HG02610 (cell line): ENCODE measurements around the gene DTWD1.
"Not testable (repeated sequence)": the region's sequence is repeated elsewhere in the genome, so short reads cannot be mapped to it uniquely, and the experiment has no call there.

Source experiments
- ATAC-seq: cut with Tn5 transposase; IDR thresholded peaks from one replicate; pipeline ENCODE4 v1.9.1; 2021; ENCODE audit warnings: mild to moderate bottlenecking, moderate library complexity; ENCODE audit not compliant: unreplicated experiment

Gene DTWD1, protein sequence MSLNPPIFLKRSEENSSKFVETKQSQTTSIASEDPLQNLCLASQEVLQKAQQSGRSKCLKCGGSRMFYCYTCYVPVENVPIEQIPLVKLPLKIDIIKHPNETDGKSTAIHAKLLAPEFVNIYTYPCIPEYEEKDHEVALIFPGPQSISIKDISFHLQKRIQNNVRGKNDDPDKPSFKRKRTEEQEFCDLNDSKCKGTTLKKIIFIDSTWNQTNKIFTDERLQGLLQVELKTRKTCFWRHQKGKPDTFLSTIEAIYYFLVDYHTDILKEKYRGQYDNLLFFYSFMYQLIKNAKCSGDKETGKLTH

GRCh38 chr15:49620658-49621368 is at the start of gene DTWD1, which contains the start of gene FAM227B:
TSS of gene DTWD1 (plus strand) at chr15:49621048. CDS start at chr15:49625168, 4,120 bp downstream.
TSS of gene FAM227B (minus strand) at chr15:49620818. CDS start at chr15:49615171, 5,647 bp downstream.
- peak; percentile 99 for ATAC-seq

GRCh38 chr15:49573421-49573820 is 47.4 kb upstream of the DTWD1 start:
- ATAC-seq = no peak

DNA sequence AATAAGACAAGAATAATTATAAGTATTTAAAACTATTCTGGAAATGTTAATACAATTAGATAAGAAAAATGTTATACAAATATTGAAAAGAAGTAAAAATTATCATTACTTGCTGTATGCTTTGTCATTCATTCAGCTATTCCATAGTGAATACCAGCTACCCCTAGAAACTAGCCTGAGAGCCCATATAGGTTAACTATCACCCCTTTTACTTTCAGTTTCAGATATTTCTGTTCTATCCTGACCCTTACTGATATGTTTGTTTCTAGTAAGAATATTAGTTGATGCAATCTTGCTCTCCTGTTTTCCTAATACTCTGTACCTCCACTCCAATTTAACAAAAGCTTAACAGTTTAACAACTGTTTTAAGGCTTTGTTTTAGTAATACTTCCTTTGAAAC is 31.8 kb upstream of the DTWD1 start:
- peak; percentile 76 for ATAC-seq

GRCh38 chr15:49592829-49593316 is 28.0 kb upstream of the DTWD1 start:
- ATAC-seq = not testable (repeated sequence)

GRCh38 chr15:49604625-49605409 is 16.0 kb upstream of the DTWD1 start:
- ATAC-seq = no peak

- ATAC-seq = no peak
Observed at GRCh38 chr15:49605588-49605987, 15.3 kb upstream of the DTWD1 start.

DNA sequence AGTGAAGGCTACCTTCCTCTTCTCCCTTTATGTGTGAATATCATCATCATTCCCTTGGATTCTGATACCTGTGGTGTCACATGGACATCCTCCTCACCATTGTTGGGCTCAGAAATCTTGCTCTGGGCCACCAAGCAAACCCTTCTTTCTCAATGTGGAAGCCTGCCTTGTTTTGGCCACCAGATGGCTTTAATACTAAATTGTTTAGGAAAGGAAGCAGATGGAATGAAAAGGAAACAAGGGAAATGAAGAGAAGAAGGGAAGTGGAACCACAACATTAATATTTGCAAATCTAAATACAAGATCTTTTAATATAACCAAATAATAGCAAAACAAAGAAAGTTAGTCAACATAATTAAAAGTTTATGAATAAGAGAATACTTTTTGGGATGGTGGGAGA is 14.3 kb upstream of the DTWD1 start:
- no peak for ATAC-seq

DNA sequence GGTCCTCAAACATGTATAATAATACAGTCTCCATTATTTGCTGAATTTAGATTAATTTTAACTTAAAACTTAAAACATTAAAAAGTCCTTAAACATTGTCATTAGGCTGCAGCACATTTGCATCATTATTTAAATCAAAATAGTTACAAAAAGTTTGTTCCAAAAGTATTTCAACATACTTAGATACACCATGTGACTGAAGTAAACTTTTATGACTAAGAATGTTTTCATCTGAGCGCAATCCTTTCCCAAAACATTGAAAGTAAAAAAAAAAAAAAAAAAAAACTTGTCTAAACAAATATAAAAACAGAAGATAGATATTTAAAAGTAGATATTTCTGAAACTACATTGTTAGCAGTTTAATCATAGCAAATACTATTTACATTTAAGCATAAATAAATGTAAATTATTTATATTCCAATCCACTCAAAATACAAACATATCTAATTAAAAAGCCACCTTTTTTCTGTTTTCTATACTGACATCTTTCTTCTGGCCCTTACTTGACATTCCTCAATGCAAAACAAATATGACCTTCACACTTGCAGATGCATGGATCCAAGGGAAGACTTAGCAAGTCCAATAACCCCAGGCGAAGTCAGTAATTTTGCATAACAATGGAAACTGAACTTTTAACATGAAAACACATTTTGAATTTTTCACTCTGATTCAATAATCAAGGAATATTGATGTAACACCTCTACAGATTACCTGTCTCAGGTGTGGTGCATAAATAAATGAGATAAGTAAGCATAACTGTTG is 10.5 kb upstream of the DTWD1 start:
- ATAC-seq = no peak

DNA sequence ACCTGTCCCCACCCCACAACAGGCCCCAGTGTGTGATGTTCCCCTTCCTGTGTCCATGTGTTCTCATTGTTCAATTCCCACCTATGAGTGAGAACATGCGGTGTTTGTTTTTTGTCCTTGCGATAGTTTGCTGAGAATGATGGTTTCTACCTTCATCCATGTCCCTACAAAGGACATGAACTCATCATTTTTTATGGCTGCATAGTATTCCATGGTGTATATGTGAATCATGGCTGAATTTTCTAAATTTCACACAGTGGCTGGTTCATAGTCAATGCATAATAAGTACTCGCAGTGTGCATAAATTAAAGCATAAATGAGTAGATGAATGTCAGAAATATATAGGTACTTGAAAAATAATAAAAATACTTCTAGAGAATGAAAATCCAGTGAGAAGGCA is 8.6 kb upstream of the DTWD1 start:
- ATAC-seq = not testable (repeated sequence)

DNA sequence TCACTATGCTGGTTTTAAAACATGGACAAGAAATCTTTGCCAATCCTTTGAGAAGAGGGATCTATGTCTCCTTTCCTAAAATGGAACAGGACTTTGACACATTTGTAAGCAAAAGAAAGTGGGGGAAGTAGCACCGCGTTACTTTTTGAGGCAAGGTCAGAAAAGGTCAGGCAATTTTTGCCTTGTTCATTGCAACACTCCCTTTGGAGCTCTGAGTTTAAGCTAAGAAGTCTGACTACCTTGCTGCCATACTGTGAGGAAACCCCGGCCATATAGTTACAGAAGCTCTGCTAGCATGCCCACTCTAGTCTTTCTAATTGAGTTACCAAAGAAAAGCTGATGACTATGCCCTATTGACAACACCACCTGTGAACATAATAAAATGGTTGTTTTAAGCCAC is 1.6 kb upstream of the DTWD1 start:
- no peak for ATAC-seq

DNA sequence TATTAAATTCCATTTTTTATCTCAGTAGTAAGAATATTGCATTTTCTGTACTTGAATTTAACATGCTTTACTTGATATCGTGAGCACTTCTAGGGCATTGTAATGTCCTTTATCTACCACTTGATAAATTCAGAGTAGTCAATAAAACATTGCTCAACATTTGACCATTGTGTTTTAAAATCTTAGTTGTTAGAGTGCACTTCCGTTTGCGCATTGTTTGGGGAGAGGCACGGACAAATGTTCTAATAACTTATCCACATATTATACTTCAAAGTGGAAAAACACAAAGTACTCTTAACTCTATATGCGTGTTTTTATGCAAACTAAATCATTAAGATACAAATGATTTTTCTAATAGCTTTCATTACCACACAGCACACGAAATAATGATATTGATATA is 649 bp upstream of the DTWD1 start:
- no peak for ATAC-seq

DNA sequence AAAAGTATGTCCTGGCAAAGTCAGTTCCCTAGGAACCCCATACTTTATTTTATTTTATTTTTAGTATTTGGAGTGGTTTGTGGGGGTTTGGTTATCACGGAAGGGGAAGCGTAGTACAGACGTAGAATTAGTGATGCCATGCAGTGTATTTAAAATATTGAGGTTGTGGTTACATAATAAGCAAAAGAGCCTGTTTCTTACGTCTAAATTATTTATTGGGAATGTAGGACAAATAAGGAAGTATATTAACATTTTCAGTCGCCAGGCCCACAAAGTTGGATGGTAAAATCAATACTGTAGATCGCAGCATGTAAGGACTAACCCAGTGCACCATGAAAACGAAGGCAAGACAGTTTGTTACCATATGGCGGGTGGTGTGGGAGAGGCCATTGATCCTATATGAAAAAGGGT is 558 bp downstream of the DTWD1 start:
- ATAC-seq = no peak

DNA sequence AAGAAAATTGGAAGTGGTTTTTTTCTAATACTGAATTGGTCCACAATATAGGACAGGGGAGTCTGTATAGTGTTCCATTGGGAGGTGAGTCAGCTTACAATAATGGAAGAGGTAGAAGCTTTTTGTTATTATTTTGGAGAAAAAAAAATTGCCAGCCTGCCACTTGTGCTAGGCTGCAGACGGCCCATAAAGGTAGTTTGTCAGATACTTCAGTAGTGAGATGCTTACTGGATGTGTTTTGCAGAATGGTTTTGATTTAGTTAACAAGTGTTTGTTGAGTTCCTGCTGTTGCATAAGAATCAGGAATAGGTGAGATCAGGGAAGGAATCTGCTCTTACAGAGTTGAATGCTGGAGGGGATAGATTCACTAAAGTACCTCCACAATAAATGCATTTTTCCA is 1.0 kb downstream of the DTWD1 start:
- ATAC-seq = no peak

- no peak for ATAC-seq
Observed at GRCh38 chr15:49622561-49622960, 1.7 kb downstream of the DTWD1 start.

- no peak for ATAC-seq
Observed at GRCh38 chr15:49624056-49624455, 3.2 kb downstream of the DTWD1 start.

GRCh38 chr15:49625460-49626036 is 4.7 kb downstream of the DTWD1 start:
- ATAC-seq = no peak

DNA sequence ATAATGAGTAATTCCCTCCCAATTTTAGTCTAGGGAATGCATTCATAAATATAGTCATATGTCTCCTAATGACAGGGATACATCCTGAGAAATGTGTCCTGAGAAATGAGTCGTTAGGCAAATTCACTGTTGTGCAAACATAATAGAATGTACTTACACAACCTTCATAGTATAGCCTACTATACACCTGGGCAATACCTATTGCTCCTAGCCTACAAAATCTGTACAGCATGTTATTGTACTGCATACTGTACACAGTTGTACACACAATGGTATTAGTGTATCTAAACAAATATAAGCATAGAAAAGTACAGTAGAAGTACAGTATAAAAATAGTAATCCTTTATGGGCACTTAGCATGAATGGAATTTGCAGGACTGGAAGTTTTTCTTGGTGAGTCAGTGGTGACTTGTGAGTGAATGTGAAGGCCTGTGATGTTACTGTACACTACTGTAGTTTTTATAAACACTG is 6.6 kb downstream of the DTWD1 start:
- no peak for ATAC-seq

- ATAC-seq = no peak
Observed at GRCh38 chr15:49628379-49628778, 7.5 kb downstream of the DTWD1 start.

DNA sequence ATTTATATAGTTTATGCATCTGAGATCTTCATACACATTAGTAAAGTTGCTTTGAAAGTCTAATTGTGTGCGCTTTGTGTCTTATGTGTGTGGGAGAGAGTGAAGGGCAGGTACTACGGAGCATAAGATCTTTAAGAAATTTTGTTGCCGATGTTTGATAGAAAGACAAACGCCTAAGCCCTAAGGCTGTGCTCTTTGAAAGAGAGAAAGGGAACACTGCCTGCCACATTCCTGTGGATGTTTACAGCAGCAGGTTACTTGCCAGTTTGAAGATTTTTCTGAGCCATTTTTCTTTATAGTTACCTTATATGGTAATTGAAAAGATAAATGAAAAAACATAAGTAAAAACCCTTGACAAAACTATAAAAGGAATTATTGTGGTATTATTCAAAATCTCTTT is 17.0 kb downstream of the DTWD1 start:
- ATAC-seq = no peak

DNA sequence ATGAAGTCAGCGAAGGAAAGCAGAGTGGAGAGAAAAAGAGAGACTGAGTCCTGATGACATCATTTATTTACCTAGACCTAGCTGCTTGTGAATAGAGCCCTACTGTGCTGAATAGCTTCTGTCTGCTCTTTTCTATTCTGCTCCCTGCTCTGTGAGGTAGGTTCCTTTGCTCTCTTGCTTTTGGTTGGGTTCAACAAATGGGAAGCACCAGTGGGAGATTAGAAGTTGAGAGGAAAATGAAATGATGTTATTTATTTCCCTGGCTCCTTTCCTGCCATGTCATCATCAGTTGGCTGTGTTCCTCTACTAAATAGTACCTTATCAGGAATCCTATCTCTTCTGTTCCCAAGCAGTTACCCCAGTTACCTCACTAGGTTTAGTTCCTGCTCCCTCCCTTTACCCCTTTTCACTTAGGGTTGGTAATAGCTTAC is 23.5 kb downstream of the DTWD1 start:
- no peak for ATAC-seq
